ENCODE data around the gene SCYGR3.
A peak's percentile ranks its signal among the peaks of the same experiment; 100 is the strongest.
"Not testable (repeated sequence)": the region's sequence is repeated elsewhere in the genome, so short reads cannot be mapped to it uniquely, and the experiment has no call there.

The SCYGR3 gene

DNA sequence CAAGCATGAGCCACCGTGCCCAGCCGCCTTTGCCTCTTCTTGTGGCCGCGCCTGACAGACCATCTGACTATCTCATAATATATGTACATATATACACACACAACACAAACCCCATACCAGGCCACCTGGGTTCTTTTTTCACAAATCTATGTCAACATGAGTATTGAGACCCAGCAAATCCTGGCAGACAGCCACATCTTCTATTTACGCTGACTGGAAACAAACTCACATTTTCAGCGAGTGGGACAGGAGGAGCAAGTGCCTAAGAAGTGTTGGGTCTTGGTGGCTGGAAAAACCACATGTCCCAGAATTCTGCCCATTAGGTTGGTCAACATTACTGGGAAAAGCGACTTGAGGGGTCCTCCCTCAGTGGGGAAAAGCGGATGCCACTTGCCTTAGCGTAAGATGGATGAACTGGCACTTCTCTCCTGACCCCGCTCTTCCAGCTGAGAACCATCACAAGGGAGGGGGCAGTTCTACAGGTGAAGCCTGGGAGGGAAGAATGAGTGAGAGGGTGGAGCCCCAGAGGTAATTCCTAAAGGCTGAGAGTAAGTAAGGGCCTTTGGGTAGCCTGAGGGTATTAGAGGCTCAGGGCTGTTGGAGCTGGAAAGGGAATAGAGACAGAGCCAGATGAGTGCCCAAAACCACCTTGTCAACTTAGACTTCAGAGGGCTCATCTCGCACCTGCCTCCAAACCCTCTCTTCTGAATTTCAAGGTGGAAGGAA is 1.9 kb downstream of the SCYGR3 start:
- DNase-seq, result peak; percentile 50

DNA sequence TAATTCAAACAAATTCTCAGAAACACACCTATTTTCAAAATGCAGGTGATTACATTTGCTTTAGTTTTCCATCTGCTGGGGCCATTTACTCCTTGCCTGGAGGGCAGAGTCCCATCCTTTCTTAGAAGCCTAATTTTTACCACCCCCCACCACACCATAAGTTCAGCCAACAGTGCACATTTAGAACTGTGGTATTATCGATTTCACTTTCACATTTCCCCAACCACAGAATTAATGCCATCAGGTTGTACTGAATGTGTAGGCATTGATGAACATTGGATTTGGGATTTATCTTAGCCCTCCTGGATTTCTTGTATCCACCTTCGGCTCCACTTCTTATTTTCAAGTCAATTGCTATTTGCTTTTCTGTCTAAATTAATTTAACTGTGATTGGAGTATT is 4.5 kb downstream of the SCYGR3 start:
- DNase-seq, result no peak

- peak; percentile 21 for DNase-seq
Measured at GRCh38 chr2:227608561-227609338, 5.9 kb downstream of the SCYGR3 start.

DNA sequence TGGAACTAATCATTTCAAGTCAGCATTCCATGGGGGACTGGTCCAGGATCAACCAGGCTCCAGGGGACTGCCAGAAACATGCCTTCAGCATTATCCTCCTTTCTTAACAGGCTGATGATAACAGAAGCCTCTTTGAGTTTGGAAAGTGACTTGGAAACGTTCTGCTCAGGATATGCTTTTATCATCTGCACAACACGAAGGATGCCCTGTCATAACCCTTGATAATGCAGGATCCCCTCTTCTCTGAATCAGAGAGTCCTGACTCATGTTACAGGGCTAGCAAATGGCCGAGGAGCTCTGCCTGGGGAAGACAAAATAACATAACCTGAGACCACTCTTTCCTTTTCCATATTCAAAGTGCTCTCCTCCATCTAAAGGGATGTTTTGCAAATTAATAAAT is 6.7 kb downstream of the SCYGR3 start:
- no peak for DNase-seq

DNA sequence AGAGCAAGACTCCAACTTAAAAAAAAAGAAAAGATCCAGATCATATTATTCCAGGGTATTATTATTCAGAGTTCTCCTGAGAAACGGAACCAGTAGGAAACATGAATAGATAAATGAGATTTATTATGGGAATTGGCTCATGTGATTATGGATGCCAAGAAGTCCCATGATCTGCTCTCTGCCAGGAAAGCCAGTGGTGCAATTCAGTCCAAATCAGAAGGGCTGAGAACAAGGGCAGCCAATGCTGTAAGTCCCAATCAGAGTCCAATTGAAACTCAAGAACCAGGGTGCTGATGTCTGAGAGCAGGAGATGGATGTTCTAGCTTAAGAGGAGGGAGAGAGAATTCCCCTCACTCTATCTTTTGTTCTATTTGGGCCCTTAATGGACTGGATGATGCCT is 8.2 kb downstream of the SCYGR3 start:
- DNase-seq, result no peak

DNA sequence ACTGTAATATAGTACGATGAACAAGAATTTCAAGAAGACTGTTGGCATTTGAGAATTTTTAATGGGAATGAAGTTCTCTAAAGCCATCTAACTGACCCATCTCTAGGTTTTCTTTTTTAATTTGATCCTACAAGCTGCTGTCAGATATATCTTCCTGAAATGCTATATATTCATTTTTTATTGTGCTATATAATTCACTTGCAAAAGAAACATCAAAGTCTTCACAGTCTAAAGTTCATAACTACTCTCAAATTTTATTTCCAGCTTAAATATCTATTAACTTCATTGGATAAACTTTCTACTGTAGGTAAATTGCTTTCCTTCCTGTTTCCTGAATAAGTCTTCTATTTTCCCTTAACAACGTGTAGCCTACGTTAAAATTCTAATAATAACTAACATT is 12.3 kb downstream of the SCYGR3 start:
- DNase-seq, result no peak

DNA sequence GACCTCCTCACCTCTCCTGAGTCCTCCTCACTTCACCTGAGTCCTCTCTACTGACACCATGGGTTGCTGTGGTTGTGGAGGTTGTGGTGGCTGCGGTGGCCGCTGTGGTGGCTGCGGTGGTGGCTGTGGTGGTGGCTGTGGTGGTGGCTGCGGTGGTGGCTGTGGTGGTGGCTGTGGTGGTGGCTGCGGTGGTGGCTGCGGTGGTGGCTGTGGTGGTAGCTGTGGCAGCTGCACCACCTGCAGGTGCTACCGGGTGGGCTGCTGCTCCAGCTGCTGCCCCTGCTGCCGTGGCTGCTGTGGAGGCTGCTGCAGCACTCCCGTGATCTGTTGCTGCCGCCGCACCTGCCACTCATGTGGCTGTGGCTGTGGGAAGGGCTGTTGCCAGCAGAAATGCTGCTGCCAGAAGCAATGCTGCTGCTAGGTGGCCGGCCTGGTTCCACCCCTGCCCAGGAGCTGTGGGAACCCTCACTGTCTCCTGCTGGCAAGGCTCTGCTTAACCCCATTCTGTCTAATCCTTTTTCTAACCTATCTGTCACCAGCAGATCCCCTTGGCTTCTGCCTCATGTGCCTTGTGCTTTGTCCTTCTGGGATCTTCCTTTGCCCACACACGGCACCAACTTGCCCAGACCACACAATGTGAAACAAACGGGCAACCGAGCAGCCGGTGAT is 15.7 kb downstream of the SCYGR3 start, which contains the start of gene SCYGR2:
SCYGR2 (plus strand) TSS at position 59 of the 669 bp plus-strand sequence; CDS start at position 59, 0 bp downstream.
- DNase-seq, result not testable (repeated sequence)

- DNase-seq, result no peak
Measured at GRCh38 chr2:227597998-227598397, 16.6 kb downstream of the SCYGR3 start.

DNA sequence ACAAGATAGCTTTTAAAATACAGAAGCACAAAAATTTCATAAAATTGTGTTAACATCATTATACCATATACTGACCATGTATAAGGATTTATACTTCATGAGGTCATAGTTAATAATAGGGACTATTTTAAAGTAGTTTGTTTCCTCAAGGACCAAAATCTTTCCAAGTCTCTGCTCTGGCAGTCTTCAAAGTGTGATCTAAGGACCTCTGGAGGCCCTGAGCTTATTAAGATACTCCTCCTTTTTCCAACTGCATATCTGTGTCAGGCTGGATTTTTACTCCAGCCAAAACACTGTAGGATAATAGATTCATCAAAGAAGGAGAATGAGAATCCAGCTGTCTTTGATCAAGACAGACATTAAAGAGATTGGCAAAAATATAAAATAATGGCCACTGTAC is 17.6 kb downstream of the SCYGR3 start:
- DNase-seq, result no peak

DNA sequence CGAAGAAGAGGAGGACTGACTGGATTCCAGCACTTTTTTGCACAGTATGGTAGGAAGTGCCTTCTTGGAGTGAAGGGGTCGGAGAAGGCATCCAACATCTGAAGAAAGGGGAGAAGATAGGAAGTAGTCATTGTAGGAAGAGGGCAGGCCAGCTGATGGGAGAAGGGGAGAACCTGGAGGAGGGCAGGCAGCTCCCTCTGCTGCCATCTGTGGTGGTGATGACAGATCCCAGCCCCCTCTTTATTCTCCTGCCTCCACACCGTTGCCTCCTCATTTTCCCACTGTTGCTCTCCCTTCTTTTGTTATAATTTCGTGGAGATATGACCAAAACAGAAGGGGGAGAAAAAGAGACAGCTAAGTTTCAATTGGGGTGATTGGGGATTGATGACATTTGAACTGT is 18.8 kb downstream of the SCYGR3 start:
- DNase-seq, result no peak

- DNase-seq, result no peak
Measured at GRCh38 chr2:227592694-227593387, 21.8 kb downstream of the SCYGR3 start.

DNA sequence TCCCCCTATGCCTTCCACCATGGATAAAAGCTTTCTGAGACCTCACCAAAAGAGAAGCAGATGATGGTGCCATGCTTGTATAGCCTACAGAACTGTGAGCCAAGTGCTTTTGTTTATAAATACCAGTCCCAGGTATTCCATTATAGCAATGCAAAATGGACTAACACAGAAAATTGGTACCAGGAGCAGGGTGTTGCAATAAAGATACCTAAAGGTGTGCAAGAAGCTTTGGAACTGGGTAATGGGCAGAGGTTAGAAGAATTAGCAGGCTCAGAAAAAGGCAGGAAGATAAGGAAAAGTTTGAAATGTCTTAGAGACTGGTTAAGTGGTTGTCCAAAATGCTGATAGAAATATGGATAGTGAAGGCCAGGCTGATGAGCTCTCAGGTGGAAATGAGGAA is 32.3 kb downstream of the SCYGR3 start:
- no peak for DNase-seq

GRCh38 chr2:227579791-227580190 is 34.8 kb downstream of the SCYGR3 start:
- DNase-seq, result peak; percentile 54

DNA sequence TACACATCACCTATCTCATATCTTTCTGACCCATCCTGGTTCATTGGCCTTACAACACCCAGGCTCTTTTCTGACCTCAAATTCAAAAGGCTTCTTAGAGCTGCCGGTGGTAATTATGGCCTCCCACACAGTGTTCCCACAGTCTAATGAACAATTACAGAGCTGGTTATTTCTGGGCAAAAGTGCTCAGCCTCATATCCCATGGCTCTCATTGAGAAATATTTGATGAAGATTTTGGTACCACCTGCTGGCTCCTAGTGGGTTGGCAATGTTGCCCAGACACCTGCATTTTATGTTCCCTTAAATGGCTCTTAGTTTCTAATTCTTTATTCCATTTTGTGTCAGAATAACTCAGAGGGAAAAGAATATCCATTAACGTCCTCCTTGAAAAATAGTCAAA is 36.0 kb downstream of the SCYGR3 start:
- DNase-seq, result peak; percentile 91

GRCh38 chr2:227577555-227577954 is 37.1 kb downstream of the SCYGR3 start:
- no peak for DNase-seq

DNA sequence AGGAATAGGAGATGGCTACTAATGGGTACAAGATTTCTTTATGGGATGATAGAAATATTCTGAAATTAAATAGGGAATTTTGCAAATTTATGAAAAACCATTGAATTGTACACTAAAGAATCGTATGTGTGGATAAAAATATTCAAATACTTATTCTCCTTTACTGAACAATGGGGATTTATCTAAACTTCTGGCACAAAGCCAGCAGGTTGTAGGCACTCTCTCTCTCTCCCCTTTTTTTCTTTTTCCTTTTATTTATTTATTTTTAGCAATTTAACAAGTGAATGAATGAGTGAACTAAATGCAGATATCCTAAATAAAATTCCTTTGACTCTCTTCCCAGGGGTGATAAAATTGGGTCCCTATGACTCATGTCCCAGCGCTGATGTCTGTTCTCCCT is 37.8 kb downstream of the SCYGR3 start:
- DNase-seq, result no peak

GRCh38 chr2:227576110-227576509 is 38.5 kb downstream of the SCYGR3 start:
- DNase-seq, result no peak

GRCh38 chr2:227570615-227571014 is 44.0 kb downstream of the SCYGR3 start:
- DNase-seq, result no peak

DNA sequence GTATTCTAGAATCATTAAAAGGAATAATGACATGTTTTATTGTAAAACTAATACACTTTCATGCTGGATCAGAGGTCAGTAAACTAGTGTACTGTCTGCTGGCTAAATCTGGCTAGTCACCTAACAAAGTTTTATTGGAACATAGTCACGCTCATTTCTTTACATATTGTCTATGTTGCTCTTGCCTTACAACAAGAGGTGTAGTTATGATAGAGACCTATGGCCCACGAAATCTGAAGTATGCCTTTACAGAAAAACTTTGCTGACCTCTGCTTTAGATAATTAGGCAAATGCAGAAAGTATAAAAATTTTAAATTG is 45.8 kb downstream of the SCYGR3 start:
- DNase-seq, result no peak

DNA sequence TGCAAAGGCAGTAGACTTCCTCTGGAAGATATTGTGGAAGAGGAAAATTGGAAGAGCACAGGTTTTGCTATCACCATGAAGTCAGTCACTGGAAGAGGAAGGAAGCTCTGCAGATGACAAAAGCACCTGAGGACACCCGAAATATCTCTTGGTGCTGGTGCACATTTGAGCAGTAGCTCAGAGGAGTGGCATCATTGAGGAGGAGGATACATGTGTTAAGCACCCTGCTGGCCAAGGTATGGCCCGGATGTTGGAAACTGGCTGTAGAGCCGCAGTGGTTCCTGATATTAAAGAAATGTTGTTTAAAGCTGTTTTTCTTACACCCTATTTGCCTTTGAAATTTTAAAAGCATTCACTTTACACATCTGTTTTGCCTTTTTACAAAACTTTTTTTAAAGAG is 48.6 kb downstream of the SCYGR3 start:
- no peak for DNase-seq

- no peak for DNase-seq
Measured at GRCh38 chr2:227565080-227565479, 49.6 kb downstream of the SCYGR3 start.
